NB4 (cell line): ENCODE measurements around the gene SLX9.

Source experiments
- DNase-seq: peaks from one replicate; pipeline ENCODE4 v3.0.0; 2010; ENCODE audit warnings: low read depth
- H3K4me3 ChIP-seq: one replicate; pipeline ENCODE4 v1.5.1; 2011; ENCODE audit warnings: mild to moderate bottlenecking, low read depth, low read length, moderate library complexity
- CTCF ChIP-seq: IDR thresholded peaks from one replicate; pipeline ENCODE4 v1.5.1; 2012; ENCODE audit warnings: low read depth, low read length
- MAX ChIP-seq: IDR thresholded peaks from 2 replicates; pipeline ENCODE4 v1.6.1; 2011; ENCODE audit warnings: low read depth, low read length
- MYC ChIP-seq: IDR thresholded peaks from 2 replicates; pipeline ENCODE4 v1.6.1; 2011; ENCODE audit warnings: low read depth, low read length
- POLR2A ChIP-seq: IDR thresholded peaks from 2 replicates; pipeline ENCODE4 v1.6.1; 2011; ENCODE audit warnings: mild to moderate bottlenecking; ENCODE audit not compliant: insufficient read length; ENCODE audit errors: extremely low read depth

The SLX9 gene

GRCh38 chr21:44905728-44906090, 34.1 kb upstream of the SLX9 start:
- TF ChIP-seq CTCF = no peak
- TF ChIP-seq MYC = no peak
- TF ChIP-seq POLR2A = no peak
- no peak for TF ChIP-seq MAX
- no peak overlapping the region for H3K4me3 ChIP-seq
- DNase-seq = no peak

GRCh38 chr21:44907225-44907965, 32.4 kb upstream of the SLX9 start:
- TF ChIP-seq MYC (no peak), MAX (no peak), POLR2A (no peak), CTCF (no peak)
- H3K4me3 ChIP-seq = peak overlapping the region; percentile 25
- peak; percentile 77 for DNase-seq

GRCh38 chr21:44907966-44908895, 31.6 kb upstream of the SLX9 start:
- peak; percentile 89 for DNase-seq
- H3K4me3 ChIP-seq = peak overlapping the region; percentile 25
- TF ChIP-seq MYC (no peak), CTCF (no peak), POLR2A (no peak), MAX (no peak)

- H3K4me3 ChIP-seq = no peak overlapping the region
- no peak for TF ChIP-seq MAX
- no peak for TF ChIP-seq CTCF
- no peak for TF ChIP-seq MYC
- TF ChIP-seq POLR2A = no peak
- DNase-seq = no peak
Observed at GRCh38 chr21:44908908-44909307, 30.9 kb upstream of the SLX9 start.

GRCh38 chr21:44909719-44910118, 30.1 kb upstream of the SLX9 start:
- TF ChIP-seq MAX (no peak), CTCF (no peak), MYC (no peak), POLR2A (no peak)
- no peak overlapping the region for H3K4me3 ChIP-seq
- DNase-seq = no peak
